Muscle layer of colon (tissue), 2 donors: Measurements from ENCODE around the gene R3HCC1L.
"Not testable (repeated sequence)": the region's sequence is repeated elsewhere in the genome, so short reads cannot be mapped to it uniquely, and the experiment has no call there.

Experiments
- H3K27ac ChIP-seq: one replicate; pipeline ENCODE4 v1.7.0; 2013; ENCODE audit warnings: low read depth, mild to moderate bottlenecking, low read length, moderate library complexity
- H3K27me3 ChIP-seq, 2 donors: one replicate each; pipeline ENCODE4 v1.7.0; 2013; ENCODE audit warnings: low read length in 2 of 2, mild to moderate bottlenecking in 2 of 2; ENCODE audit not compliant: insufficient read depth in 2 of 2, control insufficient read depth in 1 of 2
- H3K36me3 ChIP-seq: one replicate; pipeline ENCODE4 v1.7.0; 2013; ENCODE audit warnings: mild to moderate bottlenecking, low read length; ENCODE audit not compliant: insufficient read depth
- H3K4me1 ChIP-seq: one replicate; pipeline ENCODE4 v1.7.0; 2013; ENCODE audit warnings: mild to moderate bottlenecking, low read length; ENCODE audit not compliant: insufficient read depth
- H3K4me3 ChIP-seq, 2 donors: one replicate each; pipeline ENCODE4 v1.7.0; 2013; ENCODE audit warnings: low read length in 2 of 2, low read depth in 1 of 2, mild to moderate bottlenecking in 1 of 2, moderate library complexity in 1 of 2
- H3K9ac ChIP-seq: one replicate; pipeline ENCODE4 v1.7.0; 2013; ENCODE audit warnings: low read length
- H3K9me3 ChIP-seq: one replicate; pipeline ENCODE4 v1.7.0; 2013; ENCODE audit warnings: mild to moderate bottlenecking, low read length
- donor health status: abdominal sarcoma.
- donor health status: Adenocarcinoma of cecum.

R3HCC1L gene

DNA sequence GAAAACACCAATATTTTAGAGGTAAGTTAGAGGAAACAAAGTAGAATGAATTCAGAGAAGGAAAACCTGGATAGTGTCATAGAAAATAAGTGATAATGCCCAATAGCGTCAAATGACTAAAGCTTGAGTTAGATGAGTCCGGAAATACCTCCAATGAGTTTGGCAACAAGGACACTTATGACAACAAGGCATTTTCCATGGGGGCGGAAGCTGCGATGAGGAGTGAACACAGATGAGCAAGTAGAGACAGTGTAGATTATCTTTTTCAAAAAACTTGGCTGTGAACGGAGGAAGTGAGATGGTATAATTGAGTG lies 383 bp upstream of the R3HCC1L start:
- H3K9me3 ChIP-seq, result no peaks in the 10 kb centered on the region
- H3K27ac ChIP-seq, result peak overlapping the region; percentile 91
- H3K4me3 ChIP-seq, result peak overlapping the region; percentile 75 to 94
- H3K4me1 ChIP-seq, result peaks cover 7% of the 10 kb centered on the region
- no peaks in the 10 kb centered on the region for H3K36me3 ChIP-seq
- H3K27me3 ChIP-seq, result no peaks in the 10 kb centered on the region
- no peak overlapping the region for H3K9ac ChIP-seq

- Histone ChIP-seq H3K9ac (peak overlapping the region; percentile 81), H3K27me3 (no peaks in the 10 kb centered on the region), H3K36me3 (no peaks in the 10 kb centered on the region), H3K27ac (peak overlapping the region; percentile 91), H3K9me3 (no peaks in the 10 kb centered on the region), H3K4me1 (peaks cover 7% of the 10 kb centered on the region), H3K4me3 (peak overlapping the region; percentile 75 to 94)
Measured at GRCh38 chr10:98135222-98135899, 904 bp downstream of the R3HCC1L start.

DNA sequence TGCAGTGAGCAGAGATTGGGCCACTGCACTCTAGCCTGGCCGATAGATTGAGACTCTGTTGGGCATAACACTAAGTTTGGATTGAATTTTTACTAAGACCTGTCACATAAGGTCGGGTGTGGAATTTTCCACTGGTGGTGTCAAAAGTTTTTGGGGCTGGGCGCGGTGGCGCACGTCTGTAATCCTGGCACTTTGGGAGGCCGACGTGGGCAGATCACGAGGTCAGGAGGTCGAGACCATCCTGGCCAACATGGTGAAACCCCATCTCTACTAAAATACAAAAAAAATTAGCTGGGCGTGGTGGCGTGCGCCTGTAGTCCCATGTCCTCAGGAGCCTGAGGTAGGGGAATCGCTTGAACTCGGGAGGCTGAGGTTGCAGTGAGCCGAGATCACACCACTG lies 2.3 kb downstream of the R3HCC1L start:
- not testable (repeated sequence) for H3K9ac ChIP-seq, H3K27me3 ChIP-seq, H3K36me3 ChIP-seq, H3K9me3 ChIP-seq, H3K27ac ChIP-seq, H3K4me3 ChIP-seq
- peaks cover 13% of the 10 kb centered on the region for H3K4me1 ChIP-seq

DNA sequence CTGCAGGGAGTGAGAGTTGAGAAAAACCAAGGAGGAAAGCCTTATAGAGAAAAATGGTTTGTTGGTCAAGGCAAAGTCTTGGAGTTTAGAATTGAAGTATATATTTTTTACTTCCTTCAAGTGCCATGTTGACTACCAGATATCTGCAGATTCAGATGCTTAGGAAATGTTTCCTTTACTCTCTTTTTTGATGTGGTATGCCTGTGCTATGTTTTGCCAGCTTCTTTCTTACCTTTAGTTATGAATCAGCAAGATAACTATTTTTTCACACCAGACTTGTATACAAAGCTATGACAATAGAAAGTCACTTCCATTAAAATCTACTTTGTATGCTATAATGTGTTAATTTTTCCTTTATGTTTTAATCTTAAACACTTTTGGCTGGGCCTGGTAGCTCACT lies 3.6 kb downstream of the R3HCC1L start:
- no peaks in the 10 kb centered on the region for H3K27me3 ChIP-seq
- no peaks in the 10 kb centered on the region for H3K36me3 ChIP-seq
- no peak overlapping the region for H3K9ac ChIP-seq
- no peak overlapping the region for H3K27ac ChIP-seq
- no peaks in the 10 kb centered on the region for H3K9me3 ChIP-seq
- peaks cover 13% of the 10 kb centered on the region for H3K4me1 ChIP-seq
- no peak overlapping the region for H3K4me3 ChIP-seq

GRCh38 chr10:98139431-98139830 lies 5.0 kb downstream of the R3HCC1L start:
- Histone ChIP-seq H3K9me3 (no peaks in the 10 kb centered on the region), H3K9ac (no peak overlapping the region), H3K4me3 (no peak overlapping the region), H3K27me3 (no peaks in the 10 kb centered on the region), H3K27ac (no peak overlapping the region), H3K36me3 (no peaks in the 10 kb centered on the region), H3K4me1 (peaks cover 13% of the 10 kb centered on the region)

DNA sequence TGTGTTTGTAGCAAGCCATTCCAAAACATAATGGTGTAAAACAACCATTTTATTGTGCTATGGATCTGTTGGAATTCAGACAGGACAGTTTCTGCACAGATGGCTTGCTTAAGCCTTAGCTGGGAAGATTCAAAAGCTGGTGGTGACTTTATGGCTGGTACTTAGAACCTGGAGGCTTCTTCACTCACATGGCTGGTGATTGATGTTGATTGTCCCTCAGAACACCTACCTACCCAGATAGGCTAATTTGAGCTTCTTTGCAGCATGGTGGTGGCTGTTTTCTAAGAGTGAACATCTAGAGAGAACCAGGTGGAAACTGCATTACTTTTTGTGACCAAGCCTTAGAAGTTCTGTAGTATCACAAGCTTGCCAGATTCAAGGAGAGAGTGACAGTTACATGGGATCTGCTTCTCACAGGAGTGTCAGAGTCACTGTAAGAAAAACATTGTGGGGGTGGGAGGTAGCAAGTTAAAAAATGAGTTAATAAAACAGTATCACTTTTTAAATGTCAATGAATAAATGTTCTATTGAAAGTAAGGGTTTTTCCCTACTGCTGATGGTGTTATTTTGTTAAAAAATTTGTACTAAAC lies 7.1 kb downstream of the R3HCC1L start:
- Histone ChIP-seq H3K27ac (no peak overlapping the region), H3K4me1 (peaks cover 5% of the 10 kb centered on the region), H3K9ac (no peak overlapping the region)

GRCh38 chr10:98144985-98145384 lies 10.5 kb downstream of the R3HCC1L start:
- no peaks in the 10 kb centered on the region for H3K27me3 ChIP-seq
- H3K4me3 ChIP-seq, result no peak overlapping the region
- H3K4me1 ChIP-seq, result peaks cover 5% of the 10 kb centered on the region
- no peaks in the 10 kb centered on the region for H3K9me3 ChIP-seq
- no peaks in the 10 kb centered on the region for H3K36me3 ChIP-seq
- no peak overlapping the region for H3K27ac ChIP-seq
- no peak overlapping the region for H3K9ac ChIP-seq

More for the DNA sequence above, 7.1 kb downstream of the R3HCC1L start:
- Histone ChIP-seq H3K4me3 (no peak overlapping the region), H3K9me3 (no peaks in the 10 kb centered on the region), H3K36me3 (no peaks in the 10 kb centered on the region), H3K27me3 (no peaks in the 10 kb centered on the region)

GRCh38 chr10:98149858-98150257 lies 15.4 kb downstream of the R3HCC1L start:
- no peaks in the 10 kb centered on the region for H3K27me3 ChIP-seq
- no peak overlapping the region for H3K27ac ChIP-seq
- H3K36me3 ChIP-seq, result no peaks in the 10 kb centered on the region
- no peaks in the 10 kb centered on the region for H3K9me3 ChIP-seq
- H3K4me3 ChIP-seq, result no peak overlapping the region
- no peaks in the 10 kb centered on the region for H3K4me1 ChIP-seq
- no peak overlapping the region for H3K9ac ChIP-seq

DNA sequence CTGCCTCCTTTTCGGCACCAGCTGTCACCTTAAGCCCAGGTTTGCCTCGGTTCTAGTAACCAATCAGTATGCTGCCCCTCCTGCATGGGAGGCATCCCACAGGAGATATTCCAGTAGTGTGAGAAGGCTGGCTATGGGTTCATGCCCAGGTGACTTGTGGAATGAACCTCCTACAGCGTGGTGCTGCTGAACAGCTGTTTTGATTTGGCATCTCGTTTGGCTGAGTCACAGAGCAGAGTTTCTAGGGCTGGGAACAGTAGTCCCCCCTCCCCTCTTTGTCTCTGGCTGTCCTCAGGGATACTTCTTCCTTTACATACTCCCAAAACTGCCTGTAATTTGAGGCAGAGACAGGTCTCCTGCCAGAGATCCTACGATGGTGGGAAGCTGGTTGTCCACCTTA lies 16.1 kb downstream of the R3HCC1L start:
- no peaks in the 10 kb centered on the region for H3K4me1 ChIP-seq
- H3K9me3 ChIP-seq, result no peaks in the 10 kb centered on the region
- no peak overlapping the region for H3K4me3 ChIP-seq
- H3K27ac ChIP-seq, result no peak overlapping the region
- no peak overlapping the region for H3K9ac ChIP-seq
- H3K27me3 ChIP-seq, result no peaks in the 10 kb centered on the region
- no peaks in the 10 kb centered on the region for H3K36me3 ChIP-seq

- not testable (repeated sequence) for H3K9ac ChIP-seq, H3K36me3 ChIP-seq, H3K27ac ChIP-seq, H3K27me3 ChIP-seq, H3K4me3 ChIP-seq, H3K4me1 ChIP-seq, H3K9me3 ChIP-seq
Measured at GRCh38 chr10:98152778-98153177, 18.3 kb downstream of the R3HCC1L start.

DNA sequence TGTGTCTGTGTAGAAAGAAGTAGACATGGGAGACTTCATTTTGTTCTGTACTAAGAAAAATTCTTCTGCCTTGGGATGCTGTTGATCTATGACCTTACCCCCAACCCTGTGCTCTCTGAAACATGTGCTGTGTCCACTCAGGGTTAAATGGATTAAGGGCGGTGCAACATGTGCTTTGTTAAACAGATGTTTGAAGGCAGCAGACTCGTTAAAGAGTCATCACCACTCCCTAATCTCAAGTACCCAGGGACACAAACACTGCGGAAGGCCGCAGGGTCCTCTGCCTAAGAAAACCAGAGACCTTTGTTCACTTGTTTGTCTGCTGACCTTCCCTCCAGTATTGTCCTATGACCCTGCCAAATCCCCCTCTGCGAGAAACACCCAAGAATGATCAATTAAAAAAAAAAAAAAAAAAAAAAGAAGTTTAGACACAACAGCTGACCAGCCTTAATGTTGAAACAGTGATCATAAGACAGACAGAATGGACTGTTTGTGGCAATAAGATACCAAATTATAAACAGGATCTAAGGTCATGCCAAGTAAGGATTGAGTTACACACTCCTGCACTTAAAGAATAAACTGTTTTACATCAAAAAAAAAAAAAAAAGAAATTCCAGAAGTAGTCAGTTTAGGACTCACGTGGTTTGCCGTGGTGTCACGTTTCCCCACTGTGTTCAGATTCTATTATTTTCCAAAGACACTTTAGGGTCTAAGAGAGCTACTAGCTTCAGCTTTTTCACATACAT lies 18.9 kb downstream of the R3HCC1L start:
- H3K36me3 ChIP-seq, H3K4me3 ChIP-seq, H3K9me3 ChIP-seq, H3K27ac ChIP-seq, H3K27me3 ChIP-seq, H3K4me1 ChIP-seq, H3K9ac ChIP-seq: not testable (repeated sequence)

DNA sequence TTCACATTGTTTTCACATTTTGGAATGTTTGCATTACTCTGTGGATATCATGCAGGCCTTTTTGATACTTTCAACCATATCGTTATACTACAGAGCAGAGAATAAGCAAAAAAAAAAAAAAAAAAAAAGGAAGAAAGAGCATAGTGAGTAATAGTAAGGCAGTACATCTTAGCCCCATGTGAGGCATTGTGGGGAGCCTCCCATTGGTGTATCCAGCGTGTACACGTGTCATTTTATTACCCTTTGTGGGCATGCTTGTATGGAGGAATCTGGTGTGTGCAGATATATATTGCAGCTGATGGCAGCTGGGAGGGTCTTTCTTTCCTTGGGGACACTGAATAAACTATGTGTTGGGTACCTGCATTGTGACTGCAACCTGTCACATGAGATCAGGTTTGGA lies 19.6 kb downstream of the R3HCC1L start:
- H3K27me3 ChIP-seq, result no peaks in the 10 kb centered on the region
- H3K9me3 ChIP-seq, result no peaks in the 10 kb centered on the region
- H3K36me3 ChIP-seq, result peaks cover 9% of the 10 kb centered on the region
- H3K9ac ChIP-seq, result no peak overlapping the region
- no peak overlapping the region for H3K27ac ChIP-seq
- no peaks in the 10 kb centered on the region for H3K4me1 ChIP-seq
- H3K4me3 ChIP-seq, result no peak overlapping the region
